ENCODE measurements around the gene CGRRF1.
A peak's percentile ranks its signal among the peaks of the same experiment; 100 is the strongest.

The CGRRF1 gene

GRCh38 chr14:54516709-54517108 is 7.0 kb downstream of the CGRRF1 start:
- Histone ChIP-seq H3K14ac (ENCODE audit: low read length in 2 of 2) (no peak overlapping the region), H3K4me2 (ENCODE audit: low read length, poor library complexity, severe bottlenecking) (no peak overlapping the region), H2BK5ac (ENCODE audit: low read depth, low read length, poor library complexity, severe bottlenecking) (no peak overlapping the region), H3K27ac (ENCODE audit: low read length, poor library complexity, severe bottlenecking) (no peak overlapping the region), H3K23ac (ENCODE audit: low read length in 2 of 2) (no peak overlapping the region), H3K9ac (ENCODE audit: low read length) (no peak overlapping the region), H3K4me1 (ENCODE audit: control insufficient read depth, insufficient read depth, low read depth, low read length) (no peaks in the 10 kb centered on the region), H3K36me3 (ENCODE audit: control insufficient read depth in 1 of 2, insufficient read depth in 2 of 2, low read depth in 1 of 2, low read length in 2 of 2) (peaks cover 3 to 31% of the 10 kb centered on the region in 2 experiments), H2BK120ac (ENCODE audit: low read depth, low read length) (no peak overlapping the region), H4K8ac (ENCODE audit: low read length) (no peak overlapping the region), H2BK15ac (ENCODE audit: low read depth, poor library complexity, severe bottlenecking) (no peak overlapping the region), H3K18ac (ENCODE audit: low read depth in 1 of 2, low read length in 2 of 2) (no peak overlapping the region), H4K91ac (ENCODE audit: low read length) (no peak overlapping the region), H3K9me3 (ENCODE audit: control insufficient read depth, low read length) (peaks cover 18% of the 10 kb centered on the region), H3K79me1 (replicated peaks; ENCODE audit: low read length, poor library complexity, severe bottlenecking) (peaks cover 24% of the 10 kb centered on the region), H2AK5ac (ENCODE audit: low read length, severe bottlenecking) (no peak overlapping the region), H2BK12ac (ENCODE audit: low read length in 2 of 2) (no peak overlapping the region), H3K27me3 (ENCODE audit: control insufficient read depth in 1 of 2, insufficient read depth in 1 of 2, low read length in 2 of 2) (no peaks in the 10 kb centered on the region), H3K4me3 (ENCODE audit: insufficient read depth in 1 of 2, low read depth in 1 of 2, low read length in 2 of 2) (no peak overlapping the region), H2AFZ (ENCODE audit: low read depth, low read length) (no peak overlapping the region), H3K4ac (ENCODE audit: low read depth in 1 of 2, low read length in 2 of 2) (no peak overlapping the region)
- WGBS = no CpG with 5 or more reads among the region's 1 CpG
- no peak for DNase-seq

- H2AFZ ChIP-seq (ENCODE audit: low read depth, low read length) = no peak overlapping the region
- WGBS = 92% methylated on average over 2 of the region's 4 CpGs
- no peak overlapping the region for H4K8ac ChIP-seq (ENCODE audit: low read length)
- H2BK15ac ChIP-seq (ENCODE audit: low read depth, poor library complexity, severe bottlenecking) = no peak overlapping the region
- H3K18ac ChIP-seq (ENCODE audit: low read depth in 1 of 2, low read length in 2 of 2) = no peak overlapping the region
- H3K4me1 ChIP-seq (ENCODE audit: control insufficient read depth, insufficient read depth, low read depth, low read length) = no peaks in the 10 kb centered on the region
- H3K4me3 ChIP-seq (ENCODE audit: insufficient read depth in 1 of 2, low read depth in 1 of 2, low read length in 2 of 2) = no peak overlapping the region
- H2BK120ac ChIP-seq (ENCODE audit: low read depth, low read length) = no peak overlapping the region
- H3K4ac ChIP-seq (ENCODE audit: low read depth in 1 of 2, low read length in 2 of 2) = no peak overlapping the region
- H3K9ac ChIP-seq (ENCODE audit: low read length) = no peak overlapping the region
- H3K14ac ChIP-seq (ENCODE audit: low read length in 2 of 2) = no peak overlapping the region
- H3K9me3 ChIP-seq (ENCODE audit: control insufficient read depth, low read length) = no peaks in the 10 kb centered on the region
- peaks cover 9 to 53% of the 10 kb centered on the region in 2 experiments for H3K36me3 ChIP-seq (ENCODE audit: control insufficient read depth in 1 of 2, insufficient read depth in 2 of 2, low read depth in 1 of 2, low read length in 2 of 2)
- no peak overlapping the region for H4K91ac ChIP-seq (ENCODE audit: low read length)
- no peak overlapping the region for H3K27ac ChIP-seq (ENCODE audit: low read length, poor library complexity, severe bottlenecking)
- no peak overlapping the region for H2BK12ac ChIP-seq (ENCODE audit: low read length in 2 of 2)
- H3K27me3 ChIP-seq (ENCODE audit: control insufficient read depth in 1 of 2, insufficient read depth in 1 of 2, low read length in 2 of 2) = no peaks in the 10 kb centered on the region
- no peak for DNase-seq
- no peak overlapping the region for H2AK5ac ChIP-seq (ENCODE audit: low read length, severe bottlenecking)
- H3K4me2 ChIP-seq (ENCODE audit: low read length, poor library complexity, severe bottlenecking) = no peak overlapping the region
- H3K23ac ChIP-seq (ENCODE audit: low read length in 2 of 2) = no peak overlapping the region
- H3K79me1 ChIP-seq (replicated peaks; ENCODE audit: low read length, poor library complexity, severe bottlenecking) = peaks cover 16% of the 10 kb centered on the region
- no peak overlapping the region for H2BK5ac ChIP-seq (ENCODE audit: low read depth, low read length, poor library complexity, severe bottlenecking)
Measured at GRCh38 chr14:54524410-54524809, 14.7 kb downstream of the CGRRF1 start.

- no peaks in the 10 kb centered on the region for H3K4me1 ChIP-seq (ENCODE audit: control insufficient read depth, insufficient read depth, low read depth, low read length)
- no peak overlapping the region for H3K4ac ChIP-seq (ENCODE audit: low read depth in 1 of 2, low read length in 2 of 2)
- no peak overlapping the region for H3K4me3 ChIP-seq (ENCODE audit: insufficient read depth in 1 of 2, low read depth in 1 of 2, low read length in 2 of 2)
- H3K9me3 ChIP-seq (ENCODE audit: control insufficient read depth, low read length) = no peaks in the 10 kb centered on the region
- no peak overlapping the region for H3K18ac ChIP-seq (ENCODE audit: low read depth in 1 of 2, low read length in 2 of 2)
- no peak overlapping the region for H4K8ac ChIP-seq (ENCODE audit: low read length)
- no peak overlapping the region for H2AFZ ChIP-seq (ENCODE audit: low read depth, low read length)
- no peak overlapping the region for H3K23ac ChIP-seq (ENCODE audit: low read length in 2 of 2)
- no peak for DNase-seq
- no peak overlapping the region for H3K14ac ChIP-seq (ENCODE audit: low read length in 2 of 2)
- H2BK5ac ChIP-seq (ENCODE audit: low read depth, low read length, poor library complexity, severe bottlenecking) = no peak overlapping the region
- H3K9ac ChIP-seq (ENCODE audit: low read length) = no peak overlapping the region
- no peak overlapping the region for H4K91ac ChIP-seq (ENCODE audit: low read length)
- no peaks in the 10 kb centered on the region for H3K27me3 ChIP-seq (ENCODE audit: control insufficient read depth in 1 of 2, insufficient read depth in 1 of 2, low read length in 2 of 2)
- no peak overlapping the region for H2AK5ac ChIP-seq (ENCODE audit: low read length, severe bottlenecking)
- H2BK12ac ChIP-seq (ENCODE audit: low read length in 2 of 2) = no peak overlapping the region
- H3K4me2 ChIP-seq (ENCODE audit: low read length, poor library complexity, severe bottlenecking) = no peak overlapping the region
- 94% methylated on average over 2 of the region's 2 CpGs for WGBS
- peaks cover 14% of the 10 kb centered on the region for H3K79me1 ChIP-seq (replicated peaks; ENCODE audit: low read length, poor library complexity, severe bottlenecking)
- peaks cover 9 to 52% of the 10 kb centered on the region in 2 experiments for H3K36me3 ChIP-seq (ENCODE audit: control insufficient read depth in 1 of 2, insufficient read depth in 2 of 2, low read depth in 1 of 2, low read length in 2 of 2)
- no peak overlapping the region for H2BK120ac ChIP-seq (ENCODE audit: low read depth, low read length)
- no peak overlapping the region for H3K27ac ChIP-seq (ENCODE audit: low read length, poor library complexity, severe bottlenecking)
- no peak overlapping the region for H2BK15ac ChIP-seq (ENCODE audit: low read depth, poor library complexity, severe bottlenecking)
Measured at GRCh38 chr14:54528973-54529372, 19.3 kb downstream of the CGRRF1 start.

GRCh38 chr14:54529811-54530210 is 20.1 kb downstream of the CGRRF1 start:
- no peak overlapping the region for H3K4ac ChIP-seq (ENCODE audit: low read depth in 1 of 2, low read length in 2 of 2)
- no peak overlapping the region for H3K4me3 ChIP-seq (ENCODE audit: insufficient read depth in 1 of 2, low read depth in 1 of 2, low read length in 2 of 2)
- no peak overlapping the region for H2BK12ac ChIP-seq (ENCODE audit: low read length in 2 of 2)
- peaks cover 5 to 47% of the 10 kb centered on the region in 2 experiments for H3K36me3 ChIP-seq (ENCODE audit: control insufficient read depth in 1 of 2, insufficient read depth in 2 of 2, low read depth in 1 of 2, low read length in 2 of 2)
- H2BK120ac ChIP-seq (ENCODE audit: low read depth, low read length) = no peak overlapping the region
- H2AK5ac ChIP-seq (ENCODE audit: low read length, severe bottlenecking) = no peak overlapping the region
- no peak overlapping the region for H4K8ac ChIP-seq (ENCODE audit: low read length)
- H3K18ac ChIP-seq (ENCODE audit: low read depth in 1 of 2, low read length in 2 of 2) = no peak overlapping the region
- no peaks in the 10 kb centered on the region for H3K27me3 ChIP-seq (ENCODE audit: control insufficient read depth in 1 of 2, insufficient read depth in 1 of 2, low read length in 2 of 2)
- DNase-seq = peak; percentile 16
- H3K23ac ChIP-seq (ENCODE audit: low read length in 2 of 2) = no peak overlapping the region
- no peak overlapping the region for H2BK15ac ChIP-seq (ENCODE audit: low read depth, poor library complexity, severe bottlenecking)
- H3K9ac ChIP-seq (ENCODE audit: low read length) = no peak overlapping the region
- H3K27ac ChIP-seq (ENCODE audit: low read length, poor library complexity, severe bottlenecking) = no peak overlapping the region
- no peaks in the 10 kb centered on the region for H3K9me3 ChIP-seq (ENCODE audit: control insufficient read depth, low read length)
- WGBS = no CpG with 5 or more reads among the region's 1 CpG
- no peak overlapping the region for H4K91ac ChIP-seq (ENCODE audit: low read length)
- H3K4me1 ChIP-seq (ENCODE audit: control insufficient read depth, insufficient read depth, low read depth, low read length) = no peaks in the 10 kb centered on the region
- no peak overlapping the region for H3K4me2 ChIP-seq (ENCODE audit: low read length, poor library complexity, severe bottlenecking)
- H3K14ac ChIP-seq (ENCODE audit: low read length in 2 of 2) = no peak overlapping the region
- H2BK5ac ChIP-seq (ENCODE audit: low read depth, low read length, poor library complexity, severe bottlenecking) = no peak overlapping the region
- peaks cover 11% of the 10 kb centered on the region for H3K79me1 ChIP-seq (replicated peaks; ENCODE audit: low read length, poor library complexity, severe bottlenecking)
- H2AFZ ChIP-seq (ENCODE audit: low read depth, low read length) = no peak overlapping the region
